ENCODE results near the gene DGCR8.

Gene DGCR8

GRCh38 chr22:20108757-20109230 is 28.8 kb downstream of the DGCR8 start:
- in situ Hi-C loops (cut with MboI; ENCODE audit: low sequenced_read_pairs), result no loop called here

- in situ Hi-C loops (cut with MboI; ENCODE audit: low sequenced_read_pairs), result no loop called here
Measured at GRCh38 chr22:20109411-20110358, 29.6 kb downstream of the DGCR8 start.

- in situ Hi-C loops (cut with MboI; ENCODE audit: low sequenced_read_pairs), result no loop called here
Measured at GRCh38 chr22:20110359-20110985, 30.4 kb downstream of the DGCR8 start.

- in situ Hi-C loops (cut with MboI; ENCODE audit: low sequenced_read_pairs), result no loop called here
Measured at GRCh38 chr22:20111045-20111688, 31.1 kb downstream of the DGCR8 start.

- in situ Hi-C loops (cut with MboI; ENCODE audit: low sequenced_read_pairs), result no loop called here
Measured at GRCh38 chr22:20111689-20112622, 31.9 kb downstream of the DGCR8 start.

- in situ Hi-C loops (cut with MboI; ENCODE audit: low sequenced_read_pairs), result no loop called here
Measured at GRCh38 chr22:20112623-20113511, 32.8 kb downstream of the DGCR8 start.

GRCh38 chr22:20113551-20114310 is 33.7 kb downstream of the DGCR8 start:
- in situ Hi-C loops (cut with MboI; ENCODE audit: low sequenced_read_pairs), result no loop called here

GRCh38 chr22:20114506-20115475 is 34.8 kb downstream of the DGCR8 start:
- in situ Hi-C loops (cut with MboI; ENCODE audit: low sequenced_read_pairs), result no loop called here

GRCh38 chr22:20115691-20116375 is 35.8 kb downstream of the DGCR8 start, which contains the start of gene RANBP1:
RANBP1 (plus strand) TSS chr22:20116104; CDS start chr22:20116185, 81 bp downstream.
- in situ Hi-C loops (cut with MboI; ENCODE audit: low sequenced_read_pairs), result no loop called here

- in situ Hi-C loops (cut with MboI; ENCODE audit: low sequenced_read_pairs), result no loop called here
Measured at GRCh38 chr22:20116376-20116950, 36.4 kb downstream of the DGCR8 start.

- in situ Hi-C loops (cut with MboI; ENCODE audit: low sequenced_read_pairs), result no loop called here
Measured at GRCh38 chr22:20116951-20117632, 37.1 kb downstream of the DGCR8 start, which contains the start of gene TRMT2A. TRMT2A (minus strand) TSS chr22:20117226; CDS start chr22:20116906, 320 bp downstream.

- in situ Hi-C loops (cut with MboI; ENCODE audit: low sequenced_read_pairs), result no loop called here
Measured at GRCh38 chr22:20117633-20118299, 37.7 kb downstream of the DGCR8 start.

GRCh38 chr22:20118300-20119020 is 38.4 kb downstream of the DGCR8 start:
- in situ Hi-C loops (cut with MboI; ENCODE audit: low sequenced_read_pairs), result no loop called here

GRCh38 chr22:20121856-20122415 is 41.9 kb downstream of the DGCR8 start:
- in situ Hi-C loops (cut with MboI; ENCODE audit: low sequenced_read_pairs), result no loop called here

Data from HL-60/S4 (cell line).